Forelimb muscle (tissue), 1 donor: ENCODE measurements around the gene IFI35. TPM values are rescaled to one million over a fixed set of nuclear protein-coding genes. Genes with fewer than 3 reads are reported as not detected.
"Not testable (repeated sequence)": the region's sequence is repeated elsewhere in the genome, so short reads cannot be mapped to it uniquely, and the experiment has no call there.

Experiments
- DNase-seq: peaks from one replicate; pipeline ENCODE4 v3.0.0-alpha.2; 2013; ENCODE audit warnings: low read depth
- polyA plus RNA-seq: library from polyadenylated mRNA; unstranded; fragments of 120-200 nt; gene quantifications from one replicate; pipeline ENCODE4 v1.2.1, GENCODE V29; 2013; ENCODE audit not compliant: insufficient read length

The IFI35 gene
- 3.4 TPM for polyA plus RNA-seq

- no peak for DNase-seq
Observed at GRCh38 chr17:43006639-43007551, at the start of gene IFI35. Gene IFI35 (plus strand): TSS chr17:43006784. CDS start chr17:43006948, 164 bp downstream.

DNA sequence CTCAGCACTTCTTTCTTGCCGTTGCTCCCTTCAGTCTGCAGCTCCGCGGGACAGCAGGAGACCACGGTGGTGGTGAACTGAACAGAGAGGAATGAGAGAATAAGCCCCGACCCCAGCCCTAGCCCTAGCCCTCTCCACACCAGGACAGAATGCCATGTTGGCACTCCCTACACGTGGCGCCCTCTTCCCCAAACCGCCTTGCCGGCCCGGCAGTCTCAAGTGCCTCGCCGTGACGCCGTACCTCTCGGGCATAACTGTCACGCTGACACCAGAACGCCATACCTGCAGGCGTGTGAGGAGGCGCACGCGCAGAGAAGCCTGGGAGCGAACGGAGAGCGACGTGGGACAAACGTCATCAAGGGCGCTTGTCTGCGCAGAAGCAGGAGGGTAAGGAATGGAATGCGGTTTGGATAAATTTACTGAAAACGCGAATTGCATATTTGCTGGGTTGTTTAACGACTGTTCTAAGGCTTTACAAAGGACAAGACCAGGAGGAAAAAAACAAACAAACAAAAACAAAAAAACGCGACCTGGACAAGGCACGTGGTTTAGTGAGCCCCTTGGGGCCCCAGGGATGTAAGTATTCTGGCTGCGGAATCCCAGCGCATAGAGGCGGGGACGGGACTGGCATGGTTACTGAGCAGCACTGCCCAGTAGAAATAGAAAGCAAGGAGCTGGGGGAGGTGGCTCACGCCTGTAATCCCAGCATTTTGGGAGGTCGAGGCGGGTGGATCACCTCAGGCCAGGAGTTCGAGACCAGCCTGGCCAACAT lies 42.2 kb upstream of the IFI35 start, which contains the start of gene AARSD1:
Gene AARSD1 (minus strand): TSS at position 294 of the 772 bp plus-strand sequence. CDS start 14 bp downstream, at position 280.
- DNase-seq, result peak; percentile 84

DNA sequence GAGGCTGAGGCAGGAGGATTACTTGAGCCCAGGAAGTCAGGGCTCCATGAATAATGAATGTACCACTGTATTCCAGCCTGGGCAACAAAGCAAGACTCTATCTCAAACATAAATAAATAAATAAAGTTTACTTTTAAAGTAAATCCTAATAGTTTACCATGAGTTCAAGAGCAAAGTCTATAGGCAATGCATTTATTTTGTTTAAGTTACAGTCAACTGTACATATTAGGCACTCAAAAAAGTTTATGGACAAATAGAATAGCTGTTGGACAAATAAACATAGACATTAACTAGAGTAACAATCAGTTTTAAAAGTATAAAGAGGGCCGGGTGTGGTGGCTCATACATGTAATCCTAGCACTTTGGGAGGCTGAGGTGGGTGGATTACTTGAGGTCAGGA lies 38.7 kb upstream of the IFI35 start:
- no peak for DNase-seq

GRCh38 chr17:42969001-42969581 lies 37.5 kb upstream of the IFI35 start:
- no peak for DNase-seq

GRCh38 chr17:42971589-42971988 lies 35.0 kb upstream of the IFI35 start:
- no peak for DNase-seq

GRCh38 chr17:42973323-42973722 lies 33.3 kb upstream of the IFI35 start:
- DNase-seq, result not testable (repeated sequence)

DNA sequence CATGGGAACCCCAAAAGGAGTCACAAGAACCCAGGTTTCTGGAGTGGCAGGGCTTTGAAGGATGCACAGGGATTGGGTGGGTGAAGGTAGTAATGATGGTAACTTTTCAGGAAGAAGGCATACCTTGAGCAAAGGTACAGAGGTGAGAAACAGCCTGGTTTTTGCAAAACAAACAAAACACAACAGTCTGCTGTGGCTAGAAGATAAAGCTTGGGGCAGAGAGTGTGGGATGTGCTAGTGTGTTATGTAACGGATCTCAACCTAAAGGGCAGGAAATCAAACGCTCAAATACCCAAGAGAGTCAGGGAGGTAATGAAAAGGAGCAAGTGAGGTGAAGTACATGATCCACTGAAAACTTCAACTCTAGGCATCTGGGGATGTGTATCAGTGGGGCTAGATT lies 31.3 kb upstream of the IFI35 start:
- DNase-seq, result no peak

DNA sequence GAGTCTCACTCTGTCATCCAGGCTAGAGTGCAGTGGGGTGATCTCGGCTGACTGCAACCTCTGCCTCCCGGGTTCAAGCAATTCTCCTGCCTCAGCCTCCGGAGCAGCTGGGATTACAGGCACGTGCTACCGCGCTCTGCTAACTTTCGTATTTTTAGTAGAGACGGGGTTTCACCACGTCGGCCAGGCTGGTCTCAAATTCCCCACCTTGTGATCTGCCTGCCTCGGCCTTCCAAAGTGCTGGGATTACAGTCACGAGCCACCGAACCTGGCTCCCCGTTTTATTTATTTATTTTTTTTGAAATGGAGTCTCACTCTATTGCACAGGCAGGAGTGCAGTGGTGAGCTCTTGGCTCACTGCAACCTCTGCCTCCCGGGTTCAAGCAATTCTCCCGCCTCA lies 30.9 kb upstream of the IFI35 start:
- not testable (repeated sequence) for DNase-seq

GRCh38 chr17:42979511-42980273 lies 26.9 kb upstream of the IFI35 start, which contains the start of gene PTGES3L:
Gene PTGES3L (minus strand): TSS chr17:42980080. CDS start chr17:42980053, 27 bp downstream.
- DNase-seq, result no peak

DNA sequence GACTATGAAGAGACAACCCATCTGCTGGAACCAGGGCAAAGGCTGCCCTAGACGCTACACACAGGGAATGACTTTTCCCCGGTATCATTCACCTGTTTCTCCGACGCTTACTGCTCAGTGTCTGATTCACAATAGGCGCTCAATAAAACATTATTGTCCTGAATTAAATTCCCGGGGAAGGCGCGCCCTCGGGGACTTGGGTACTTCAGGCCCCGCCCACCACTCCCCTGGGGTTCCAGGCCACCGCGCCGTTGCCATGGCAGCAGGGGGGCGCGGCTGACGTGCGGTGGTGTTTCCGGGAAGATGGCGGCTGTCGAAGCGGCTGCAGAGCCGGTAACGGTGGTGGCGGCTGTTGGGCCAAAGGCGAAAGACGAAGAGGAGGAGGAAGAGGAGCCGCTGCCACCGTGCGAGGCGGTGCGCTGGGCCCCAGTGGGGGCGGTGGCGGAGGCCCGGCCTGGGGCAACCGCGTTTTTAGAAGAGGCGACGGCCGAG lies 26.3 kb upstream of the IFI35 start, which contains the start of gene RUNDC1:
Gene RUNDC1 (plus strand): TSS at position 292 of the 492 bp plus-strand sequence. CDS start 12 bp downstream, at position 304.
- DNase-seq, result no peak

GRCh38 chr17:42980766-42981397 lies 25.7 kb upstream of the IFI35 start:
- DNase-seq, result no peak

- no peak for DNase-seq
Observed at GRCh38 chr17:42982266-42982665, 24.3 kb upstream of the IFI35 start.

GRCh38 chr17:42985225-42985624 lies 21.4 kb upstream of the IFI35 start:
- DNase-seq, result no peak

- no peak for DNase-seq
Observed at GRCh38 chr17:42989141-42989540, 17.4 kb upstream of the IFI35 start.

GRCh38 chr17:42989726-42990652 lies 16.6 kb upstream of the IFI35 start:
- no peak for DNase-seq

- no peak for DNase-seq
Observed at GRCh38 chr17:42991471-42991870, 15.1 kb upstream of the IFI35 start.

DNA sequence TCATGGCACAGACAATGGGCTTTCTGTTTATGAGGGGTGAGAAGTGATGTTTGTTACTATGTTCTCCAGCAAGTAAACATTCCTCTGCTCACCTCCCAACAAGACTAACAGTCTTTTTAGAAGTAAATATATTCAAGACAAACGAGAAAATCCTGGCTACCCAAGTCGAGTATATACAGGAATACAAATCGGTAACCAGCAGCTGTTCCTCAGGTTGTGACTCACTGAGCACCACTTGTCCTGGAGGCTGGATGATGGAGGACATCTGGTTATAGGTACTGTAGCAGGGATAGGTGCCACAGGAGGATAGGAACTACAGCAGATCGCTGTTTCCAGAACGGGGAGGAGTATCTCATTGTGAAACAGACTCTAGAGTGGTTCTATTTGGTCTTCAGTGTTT lies 13.7 kb upstream of the IFI35 start:
- no peak for DNase-seq

DNA sequence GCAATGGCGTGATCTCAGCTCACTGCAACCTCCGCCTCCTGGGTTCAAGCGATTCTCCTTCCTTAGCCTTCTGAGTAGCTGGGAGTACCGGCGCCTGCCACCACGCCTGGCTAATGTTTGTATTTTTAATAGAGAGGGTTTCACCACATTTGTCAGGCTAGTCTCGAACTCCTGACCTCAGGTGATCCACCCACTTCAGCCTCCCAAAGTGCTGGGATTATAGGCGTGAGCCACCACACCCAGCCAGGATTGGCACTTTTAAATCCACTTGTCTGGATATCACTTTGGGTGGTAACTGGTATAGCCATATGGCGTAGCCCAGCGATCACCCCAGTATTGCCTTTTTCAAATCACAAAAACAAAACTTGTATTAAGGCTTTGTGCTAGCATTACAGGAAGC lies 12.7 kb upstream of the IFI35 start:
- not testable (repeated sequence) for DNase-seq

- DNase-seq, result no peak
Observed at GRCh38 chr17:42997390-42997983, 9.1 kb upstream of the IFI35 start.
